T-helper 2 cell treated with Interferon-gamma antibody and Interleukin-4, amounts not matched to agents 5 μg/mL and 100 μg/mL, for 36 hours (primary cell): Measurements from ENCODE around the gene PKP3.
"Not testable (repeated sequence)": the region's sequence is repeated elsewhere in the genome, so short reads cannot be mapped to it uniquely, and the experiment has no call there.

ENCODE experiments used
- DNase-seq: peaks from one replicate; pipeline ENCODE4 v3.0.0; 2021; ENCODE audit warnings: low spot score
- H3K27ac Mint-ChIP-seq: one replicate; pipeline ENCODE4 v1.8.0; 2021; ENCODE audit warnings: mild to moderate bottlenecking, mixed read lengths
- H3K27me3 Mint-ChIP-seq: one replicate; pipeline ENCODE4 v1.8.0; 2021; ENCODE audit warnings: low read depth, mixed read lengths
- H3K36me3 Mint-ChIP-seq: one replicate; pipeline ENCODE4 v1.8.0; 2021; ENCODE audit warnings: low read depth, mixed read lengths
- H3K4me1 Mint-ChIP-seq: one replicate; pipeline ENCODE4 v1.8.0; 2021; ENCODE audit warnings: low read depth, mixed read lengths
- H3K4me3 Mint-ChIP-seq: one replicate; pipeline ENCODE4 v1.8.0; 2022; ENCODE audit warnings: mild to moderate bottlenecking, moderate library complexity, mixed read lengths
- H3K9me3 Mint-ChIP-seq: one replicate; pipeline ENCODE4 v1.8.0; 2021; ENCODE audit warnings: mixed read lengths

Gene PKP3

GRCh38 chr11:422249-422656 lies 28.2 kb downstream of the PKP3 start:
- H3K36me3 Mint-ChIP-seq: peaks cover 14% of the 10 kb centered on the region
- DNase-seq: no peak
- no peak overlapping the region for H3K4me3 Mint-ChIP-seq
- no peaks in the 10 kb centered on the region for H3K27me3 Mint-ChIP-seq
- peaks cover 4% of the 10 kb centered on the region for H3K4me1 Mint-ChIP-seq
- no peaks in the 10 kb centered on the region for H3K9me3 Mint-ChIP-seq
- no peak overlapping the region for H3K27ac Mint-ChIP-seq

DNA sequence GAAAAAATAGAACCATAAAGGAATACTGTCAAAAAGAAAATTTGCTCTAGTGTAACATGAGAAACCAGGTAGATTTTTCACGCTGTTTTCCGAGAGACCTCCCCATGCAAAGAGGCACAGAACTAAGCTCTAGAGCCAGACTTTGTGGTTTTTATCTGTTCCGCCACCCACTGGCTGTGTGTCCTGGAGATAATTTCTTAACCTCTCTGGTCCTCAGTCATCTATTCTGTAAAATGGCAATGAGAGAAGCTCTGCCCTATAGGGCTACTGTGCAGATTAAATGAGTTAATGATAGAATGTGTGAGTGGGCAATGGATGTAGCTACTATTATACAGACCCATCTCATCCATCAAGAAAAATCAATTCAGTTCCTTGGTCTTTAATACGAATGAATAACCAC lies 30.2 kb downstream of the PKP3 start:
- DNase-seq: no peak
- Mint-ChIP-seq H3K4me1 (no peaks in the 10 kb centered on the region), H3K27me3 (no peaks in the 10 kb centered on the region), H3K27ac (no peak overlapping the region), H3K9me3 (no peaks in the 10 kb centered on the region), H3K4me3 (no peak overlapping the region), H3K36me3 (peaks cover 19% of the 10 kb centered on the region)

- peaks cover 22% of the 10 kb centered on the region for H3K36me3 Mint-ChIP-seq
- H3K9me3 Mint-ChIP-seq, H3K27me3 Mint-ChIP-seq, H3K27ac Mint-ChIP-seq, DNase-seq, H3K4me3 Mint-ChIP-seq, H3K4me1 Mint-ChIP-seq: not testable (repeated sequence)
Observed at GRCh38 chr11:424766-425165, 30.8 kb downstream of the PKP3 start.

- peaks cover 22% of the 10 kb centered on the region for H3K36me3 Mint-ChIP-seq
- no peak for DNase-seq
- no peaks in the 10 kb centered on the region for H3K27me3 Mint-ChIP-seq
Observed at GRCh38 chr11:425301-425700, 31.3 kb downstream of the PKP3 start.

GRCh38 chr11:426851-427250 lies 32.8 kb downstream of the PKP3 start:
- Mint-ChIP-seq H3K4me1 (no peaks in the 10 kb centered on the region), H3K4me3 (no peak overlapping the region), H3K27ac (no peak overlapping the region), H3K36me3 (peaks cover 22% of the 10 kb centered on the region), H3K9me3 (no peaks in the 10 kb centered on the region), H3K27me3 (no peaks in the 10 kb centered on the region)
- no peak for DNase-seq

More at GRCh38 chr11:425301-425700, 31.3 kb downstream of the PKP3 start:
- Mint-ChIP-seq H3K4me1 (no peaks in the 10 kb centered on the region), H3K4me3 (no peak overlapping the region), H3K9me3 (no peaks in the 10 kb centered on the region), H3K27ac (peak overlapping the region; percentile 53)

GRCh38 chr11:428295-428694 lies 34.3 kb downstream of the PKP3 start:
- H3K27ac Mint-ChIP-seq: no peak overlapping the region
- H3K27me3 Mint-ChIP-seq: no peaks in the 10 kb centered on the region
- no peak overlapping the region for H3K4me3 Mint-ChIP-seq
- no peak for DNase-seq
- peaks cover 17% of the 10 kb centered on the region for H3K36me3 Mint-ChIP-seq
- no peaks in the 10 kb centered on the region for H3K9me3 Mint-ChIP-seq
- no peaks in the 10 kb centered on the region for H3K4me1 Mint-ChIP-seq

- DNase-seq: no peak
- H3K9me3 Mint-ChIP-seq: no peaks in the 10 kb centered on the region
- H3K27me3 Mint-ChIP-seq: no peaks in the 10 kb centered on the region
- no peak overlapping the region for H3K4me3 Mint-ChIP-seq
- peaks cover 15% of the 10 kb centered on the region for H3K36me3 Mint-ChIP-seq
- no peak overlapping the region for H3K27ac Mint-ChIP-seq
- H3K4me1 Mint-ChIP-seq: no peaks in the 10 kb centered on the region
Observed at GRCh38 chr11:429391-429790, 35.4 kb downstream of the PKP3 start.

DNA sequence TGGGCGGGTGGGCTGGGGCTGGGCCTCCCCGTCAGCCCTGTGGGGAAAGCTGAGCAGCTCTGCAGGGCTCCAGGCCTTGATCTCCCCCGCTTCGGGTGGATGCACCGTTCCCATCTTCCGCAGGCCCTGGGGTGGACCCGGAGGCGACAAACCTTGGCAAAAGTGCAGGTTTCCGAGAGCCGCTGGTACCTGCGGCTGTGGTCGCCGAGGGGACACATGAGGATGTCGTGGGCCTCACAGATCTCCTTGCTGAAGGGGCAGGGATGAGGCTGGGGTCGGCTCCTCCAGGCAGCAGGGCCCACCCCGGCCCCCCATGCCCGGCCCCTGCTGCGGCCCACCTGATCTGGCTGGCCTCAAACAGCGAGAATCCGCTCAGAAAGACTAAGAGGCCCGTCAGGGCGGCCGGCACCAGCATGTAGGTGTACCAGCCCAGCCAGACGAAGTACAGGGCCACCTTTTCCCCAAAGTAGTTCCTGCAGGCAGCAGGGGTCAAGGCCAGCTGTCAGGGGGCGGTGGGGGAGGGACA lies 36.0 kb downstream of the PKP3 start:
- no peaks in the 10 kb centered on the region for H3K27me3 Mint-ChIP-seq
- H3K4me1 Mint-ChIP-seq: no peaks in the 10 kb centered on the region
- no peaks in the 10 kb centered on the region for H3K9me3 Mint-ChIP-seq
- peaks cover 11% of the 10 kb centered on the region for H3K36me3 Mint-ChIP-seq
- H3K4me3 Mint-ChIP-seq: no peak overlapping the region
- DNase-seq: no peak
- H3K27ac Mint-ChIP-seq: no peak overlapping the region

DNA sequence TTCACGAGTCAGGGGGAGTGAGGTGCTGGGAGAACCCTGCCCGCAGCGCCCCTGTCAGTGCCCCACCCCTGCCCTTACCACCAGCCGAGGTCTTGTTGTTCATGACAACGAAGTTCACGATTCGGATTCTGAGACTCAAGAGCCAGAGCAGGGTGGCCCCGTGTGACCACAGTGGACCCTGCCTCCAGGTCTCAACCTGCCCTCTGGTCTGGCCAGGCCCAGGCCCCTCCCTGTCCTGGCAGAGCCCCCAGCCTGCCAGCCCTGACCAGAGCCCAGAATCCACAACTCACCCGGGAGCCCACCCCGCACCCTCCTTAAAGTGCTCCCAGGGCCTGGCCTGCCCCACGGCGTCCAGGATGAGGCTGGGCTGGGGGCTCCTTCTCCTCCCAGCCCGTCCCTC lies 37.9 kb downstream of the PKP3 start:
- Mint-ChIP-seq H3K27me3 (no peaks in the 10 kb centered on the region), H3K4me3 (no peak overlapping the region), H3K4me1 (no peaks in the 10 kb centered on the region), H3K27ac (no peak overlapping the region), H3K36me3 (peaks cover 8% of the 10 kb centered on the region), H3K9me3 (no peaks in the 10 kb centered on the region)
- no peak for DNase-seq

- no peaks in the 10 kb centered on the region for H3K4me1 Mint-ChIP-seq
- H3K4me3 Mint-ChIP-seq: no peak overlapping the region
- H3K27ac Mint-ChIP-seq: no peak overlapping the region
- peaks cover 6% of the 10 kb centered on the region for H3K36me3 Mint-ChIP-seq
- no peak for DNase-seq
- no peaks in the 10 kb centered on the region for H3K27me3 Mint-ChIP-seq
- no peaks in the 10 kb centered on the region for H3K9me3 Mint-ChIP-seq
Observed at GRCh38 chr11:432501-433100, 38.6 kb downstream of the PKP3 start.

DNA sequence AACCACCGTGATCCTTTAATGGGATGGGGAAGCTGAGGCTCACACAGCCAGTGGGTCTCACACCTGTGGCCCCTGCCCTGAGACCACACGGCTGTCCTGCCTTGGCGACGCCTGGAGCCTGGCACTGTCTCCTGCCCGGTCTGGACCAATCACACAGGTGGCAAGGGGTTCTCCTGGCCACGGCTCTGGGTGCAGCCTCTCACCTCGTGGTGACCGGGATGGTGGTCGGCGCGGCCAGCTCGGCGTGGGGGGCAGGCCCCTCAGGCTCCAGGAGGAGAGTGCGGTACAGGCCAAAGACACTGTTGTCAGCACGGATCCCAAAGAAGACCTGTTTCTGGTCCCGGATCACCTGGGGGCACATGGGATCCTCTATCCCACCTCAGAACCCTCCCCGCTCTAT lies 39.1 kb downstream of the PKP3 start:
- H3K36me3 Mint-ChIP-seq: peaks cover 4% of the 10 kb centered on the region
- no peaks in the 10 kb centered on the region for H3K4me1 Mint-ChIP-seq
- H3K9me3 Mint-ChIP-seq: no peaks in the 10 kb centered on the region
- H3K27me3 Mint-ChIP-seq: no peaks in the 10 kb centered on the region
- no peak overlapping the region for H3K27ac Mint-ChIP-seq
- no peak overlapping the region for H3K4me3 Mint-ChIP-seq
- no peak for DNase-seq

DNA sequence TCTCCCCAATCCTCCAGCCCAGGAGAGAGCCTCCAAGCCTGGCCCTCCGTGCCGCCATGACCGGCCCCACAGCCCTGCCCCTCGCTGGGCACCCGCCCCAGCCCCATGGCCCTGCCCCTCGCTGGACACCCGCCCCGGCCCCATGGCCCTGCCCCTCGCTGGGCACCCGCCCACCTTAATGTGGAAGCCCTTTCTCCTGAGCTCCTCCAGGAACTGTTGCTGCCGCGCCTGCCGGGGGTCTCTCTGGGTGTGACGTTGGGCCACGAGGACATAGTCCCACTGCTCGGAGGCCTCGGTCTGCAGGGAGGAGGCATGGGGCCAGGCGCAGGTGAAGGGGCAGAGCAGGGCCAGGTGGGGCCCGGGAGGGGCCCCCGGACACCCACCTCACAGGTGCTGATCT lies 39.6 kb downstream of the PKP3 start:
- Mint-ChIP-seq H3K4me1 (no peaks in the 10 kb centered on the region), H3K27ac (no peak overlapping the region), H3K9me3 (no peaks in the 10 kb centered on the region), H3K4me3 (no peak overlapping the region), H3K36me3 (peaks cover 4% of the 10 kb centered on the region), H3K27me3 (no peaks in the 10 kb centered on the region)
- DNase-seq: no peak

DNA sequence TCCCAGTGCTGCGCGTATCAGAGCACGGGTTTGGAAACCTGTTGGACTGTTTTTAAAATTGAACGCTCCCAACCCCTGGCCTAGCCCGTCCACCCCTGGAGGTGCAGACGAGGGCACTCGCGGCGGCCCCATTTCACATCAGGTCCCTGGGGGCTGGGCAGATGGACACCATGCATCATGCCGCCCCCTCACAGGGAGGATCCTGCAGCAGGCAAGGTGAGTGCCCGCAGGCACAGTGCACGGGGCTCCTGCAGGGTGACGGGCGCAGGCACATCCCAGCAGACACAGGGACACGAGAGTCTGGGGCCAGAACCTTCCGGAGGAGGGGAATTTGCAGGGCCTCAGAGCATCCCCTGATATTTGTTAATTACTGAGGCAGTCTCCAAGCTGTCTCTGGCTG lies 40.5 kb downstream of the PKP3 start:
- Mint-ChIP-seq H3K27ac (no peak overlapping the region), H3K36me3 (no peaks in the 10 kb centered on the region), H3K4me3 (no peak overlapping the region), H3K9me3 (no peaks in the 10 kb centered on the region), H3K27me3 (no peaks in the 10 kb centered on the region), H3K4me1 (no peaks in the 10 kb centered on the region)
- no peak for DNase-seq

- not testable (repeated sequence) for H3K4me1 Mint-ChIP-seq, H3K27me3 Mint-ChIP-seq, H3K9me3 Mint-ChIP-seq, H3K36me3 Mint-ChIP-seq, H3K4me3 Mint-ChIP-seq, DNase-seq, H3K27ac Mint-ChIP-seq
Observed at GRCh38 chr11:434999-435740, 41.2 kb downstream of the PKP3 start.
